CD4-positive, alpha-beta T cell treated with Interleukin-4 for 4 hours (primary cell): Measurements from ENCODE around the gene DNMT3A.
A peak's percentile ranks its signal among the peaks of the same experiment; 100 is the strongest.

ENCODE experiments used
- DNase-seq: peaks from one replicate; pipeline ENCODE4 v3.0.0-alpha.2; 2020

DNMT3A gene

GRCh38 chr2:25303633-25304236 lies 38.0 kb downstream of the DNMT3A start:
- no peak for DNase-seq

GRCh38 chr2:25302758-25303375 lies 38.9 kb downstream of the DNMT3A start:
- DNase-seq, result no peak

- DNase-seq, result peak; percentile 86
Observed at GRCh38 chr2:25301453-25302352, 40.0 kb downstream of the DNMT3A start.

GRCh38 chr2:25300001-25300400 lies 41.7 kb downstream of the DNMT3A start:
- no peak for DNase-seq

- no peak for DNase-seq
Observed at GRCh38 chr2:25298776-25299431, 42.8 kb downstream of the DNMT3A start.

GRCh38 chr2:25297738-25298137 lies 44.0 kb downstream of the DNMT3A start:
- no peak for DNase-seq

- DNase-seq, result no peak
Observed at GRCh38 chr2:25295621-25296020, 46.1 kb downstream of the DNMT3A start.

DNA sequence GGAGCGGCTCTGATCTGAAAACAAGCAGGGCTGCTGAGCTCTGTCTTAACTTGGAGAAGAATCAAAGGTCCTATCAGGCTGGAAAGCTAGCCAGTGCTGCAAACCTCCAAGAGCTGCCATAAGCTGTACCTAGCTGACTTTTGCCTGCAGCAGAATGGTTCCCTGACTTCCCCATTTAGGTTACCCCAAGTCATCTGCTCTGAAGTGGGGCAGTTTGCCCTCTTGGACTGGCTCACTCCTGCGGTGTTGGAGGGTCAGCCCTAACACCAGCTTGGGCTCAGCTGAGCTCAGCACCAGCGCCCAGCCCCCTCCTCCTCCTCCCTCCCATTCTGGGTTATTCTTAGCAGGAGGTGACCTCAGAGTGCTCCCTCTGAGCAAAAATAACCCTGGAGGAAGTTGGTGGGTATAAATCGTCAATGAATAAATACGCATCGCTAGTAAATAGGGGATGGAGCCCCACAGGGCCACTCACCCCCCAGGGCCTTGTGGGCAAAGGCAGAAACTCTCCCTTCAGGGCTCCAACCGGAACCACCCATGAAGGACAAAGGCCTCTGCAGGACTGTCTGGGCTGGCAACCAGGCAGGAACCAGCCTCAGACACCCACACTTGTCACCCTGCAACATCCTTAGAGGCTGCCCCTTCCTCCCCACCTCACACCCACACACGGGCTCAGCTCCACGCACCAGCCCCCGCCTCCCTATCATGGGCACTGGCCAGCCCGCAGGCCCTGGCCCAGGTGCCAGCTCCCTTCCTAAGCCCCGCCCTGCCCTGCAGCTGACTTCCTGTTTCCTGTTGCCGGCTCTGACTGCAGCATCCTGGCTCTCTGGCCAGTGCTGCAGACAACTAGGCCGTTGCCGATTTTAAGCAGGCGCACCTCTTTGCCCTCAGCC lies 46.9 kb downstream of the DNMT3A start:
- peak; percentile 76 for DNase-seq

GRCh38 chr2:25293958-25294562 lies 47.7 kb downstream of the DNMT3A start:
- no peak for DNase-seq

GRCh38 chr2:25293145-25293544 lies 48.6 kb downstream of the DNMT3A start:
- DNase-seq, result no peak

GRCh38 chr2:25292408-25292807 lies 49.3 kb downstream of the DNMT3A start:
- DNase-seq, result no peak

GRCh38 chr2:25290811-25291495 lies 50.8 kb downstream of the DNMT3A start:
- no peak for DNase-seq

DNA sequence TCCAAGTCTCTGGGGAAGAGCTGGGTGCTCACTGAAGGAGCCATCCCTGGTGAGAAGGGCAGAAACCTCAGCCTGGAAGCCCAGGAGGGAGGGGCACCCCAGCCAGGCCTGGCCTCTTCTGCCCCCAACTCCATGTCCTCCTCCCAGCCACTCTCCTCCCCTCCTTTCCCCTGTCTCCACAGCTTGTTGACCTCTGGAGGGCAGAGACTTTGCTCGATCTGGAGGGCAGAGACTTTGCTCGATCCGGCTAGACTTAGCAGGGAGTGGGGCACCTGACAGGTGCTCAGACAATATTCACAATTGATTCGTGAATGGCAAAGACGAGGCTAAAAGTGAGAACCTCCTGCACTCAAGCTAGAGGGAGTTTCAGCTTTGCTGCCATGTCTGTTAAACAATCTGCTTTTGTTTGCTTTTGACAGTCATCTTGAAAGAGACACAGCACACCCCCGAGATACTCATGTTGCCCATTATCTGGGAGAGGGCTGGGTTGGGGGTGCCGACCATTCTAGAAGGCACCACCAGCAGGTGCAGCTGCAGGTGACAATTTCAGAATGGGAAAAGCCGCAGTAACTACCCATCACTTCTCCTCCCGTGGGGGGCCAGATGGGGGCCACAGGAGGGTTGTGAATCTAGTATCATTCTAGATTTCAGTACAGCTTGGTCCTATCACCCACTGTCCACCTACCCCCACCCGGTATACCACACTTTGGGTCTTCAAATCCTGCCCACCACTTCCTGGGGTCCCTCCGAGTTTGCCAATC lies 54.8 kb downstream of the DNMT3A start:
- DNase-seq, result no peak

GRCh38 chr2:25286025-25286400 lies 55.7 kb downstream of the DNMT3A start:
- DNase-seq, result peak; percentile 75

GRCh38 chr2:25285265-25286024 lies 56.3 kb downstream of the DNMT3A start:
- no peak for DNase-seq

GRCh38 chr2:25284756-25285155 lies 57.0 kb downstream of the DNMT3A start:
- DNase-seq, result no peak

- DNase-seq, result no peak
Observed at GRCh38 chr2:25283921-25284320, 57.8 kb downstream of the DNMT3A start.

GRCh38 chr2:25281941-25282340 lies 59.8 kb downstream of the DNMT3A start:
- no peak for DNase-seq

GRCh38 chr2:25281522-25281921 lies 60.2 kb downstream of the DNMT3A start:
- DNase-seq, result no peak
